ENCODE measurements around the gene NES. TPM values are rescaled to one million over a fixed set of nuclear protein-coding genes. Genes with fewer than 3 reads are reported as not detected.

NES gene
- total and polyA plus RNA-seq, 11 donors, result 59.7 to 499 (median 158) TPM

- peak in 3 of 4 donors; percentile 5 to 13 (median 6) for ATAC-seq
- WGBS, 4 donors, result 1% methylated on average over 21 to 42 of the region's 42 CpGs
- H3K27me3 ChIP-seq, result peaks cover 0 to 46% (median 33%) of the 10 kb centered on the region in 9 donors
Measured at GRCh38 chr1:156705321-156705917, 28.2 kb upstream of the NES start, which contains the start of gene CRABP2. CRABP2 (minus strand) TSS chr1:156705583; CDS start chr1:156705446, 137 bp downstream.

GRCh38 chr1:156704930-156705320 is 27.7 kb upstream of the NES start:
- Histone ChIP-seq H3K9me3 (no peaks in the 10 kb centered on the region), H3K27me3 (peaks cover 0 to 48% (median 33%) of the 10 kb centered on the region in 9 donors), H3K36me3 (no peaks in the 10 kb centered on the region), H3K27ac (peak overlapping the region in 2 of 12 donors; percentile 81 to 91), H3K4me3 (peak overlapping the region in 11 of 12 donors; percentile 12 to 68 (median 47)), H3K4me1 (peaks cover 0 to 50% (median 33%) of the 10 kb centered on the region in 12 donors)
- DNase-seq (peak in 2 of 5 donors; percentile 60 to 65), ATAC-seq (peak in 1 of 4 donors; percentile 26)
- TF ChIP-seq POLR2A (IDR thresholded peaks at IDR 0.05) (no peak), CTCF (IDR thresholded peaks at IDR 0.05) (no peak)
- intact Hi-C loops (cut with DNase I), result loop anchor here in 1 of 10 donors (1.0 kb wide), 1 partner anchor 45 kb away; no protein-coding TSS in a partner anchor
- 1 to 7% (median 5%) methylated on average over 18 to 29 of the region's 29 CpGs for WGBS, 4 donors

More at GRCh38 chr1:156705321-156705917, 28.2 kb upstream of the NES start, which contains the start of gene CRABP2:
- H3K27ac ChIP-seq, result peak within 1 kb of the TSS in 11 of 12 donors; percentile 41 to 91 (median 71)
- peak in 3 of 5 donors; percentile 34 to 61 (median 39) for DNase-seq
- H3K36me3 ChIP-seq, result no peaks in the 10 kb centered on the region
- intact Hi-C loops (cut with DNase I), result loop anchor here in 1 of 10 donors (1.0 kb wide), 1 partner anchor 45 kb away; no protein-coding TSS in a partner anchor
- TF ChIP-seq POLR2A (IDR thresholded peaks at IDR 0.05), result no peak
- TF ChIP-seq CTCF (IDR thresholded peaks at IDR 0.05), result no peak
- no peaks in the 10 kb centered on the region for H3K9me3 ChIP-seq
- peaks cover 0 to 55% (median 36%) of the 10 kb centered on the region in 12 donors for H3K4me1 ChIP-seq
- peak within 1 kb of the TSS; percentile 12 to 68 (median 46) for H3K4me3 ChIP-seq

GRCh38 chr1:156704166-156704711 is 27.0 kb upstream of the NES start:
- Histone ChIP-seq H3K4me1 (peaks cover 0 to 43% (median 28%) of the 10 kb centered on the region in 12 donors), H3K27ac (no peak overlapping the region), H3K4me3 (peak overlapping the region in 3 of 12 donors; percentile 54 to 56 (median 55)), H3K36me3 (no peaks in the 10 kb centered on the region), H3K9me3 (no peaks in the 10 kb centered on the region), H3K27me3 (peaks cover 0 to 48% (median 33%) of the 10 kb centered on the region in 9 donors)
- 64 to 71% (median 67%) methylated on average over 10 of the region's 10 CpGs for WGBS, 4 donors
- no peak for TF ChIP-seq CTCF (IDR thresholded peaks at IDR 0.05)
- no peak for ATAC-seq
- intact Hi-C loops (cut with DNase I), result no loop called here
- DNase-seq, result peak in 1 of 5 donors; percentile 7

GRCh38 chr1:156703741-156704140 is 26.5 kb upstream of the NES start:
- TF ChIP-seq POLR2A (IDR thresholded peaks at IDR 0.05) (no peak), CTCF (IDR thresholded peaks at IDR 0.05) (no peak)
- Histone ChIP-seq H3K36me3 (no peaks in the 10 kb centered on the region), H3K27ac (no peak overlapping the region), H3K27me3 (peaks cover 0 to 48% (median 33%) of the 10 kb centered on the region in 9 donors), H3K4me3 (peak overlapping the region in 1 of 12 donors; percentile 55), H3K9me3 (no peaks in the 10 kb centered on the region), H3K4me1 (peaks cover 0 to 40% (median 26%) of the 10 kb centered on the region in 12 donors)
- WGBS, 4 donors, result 53 to 100% (median 61%) methylated on average over 2 to 4 of the region's 4 CpGs
- intact Hi-C loops (cut with DNase I), result no loop called here
- no peak for ATAC-seq
- peak in 1 of 5 donors; percentile 10 for DNase-seq

Data from heart left ventricle (tissue), 16 donors.